CD8-positive, alpha-beta memory T cell (primary cell): ENCODE results near the gene FABP1. TPM values are rescaled to one million over a fixed set of nuclear protein-coding genes. Genes with fewer than 3 reads are reported as not detected.

Experiments
- CTCF ChIA-PET: fragments of 350-600 bp; sonication (Branson Sonifier 250); formaldehyde crosslinking; loops from one replicate; lab custom pipeline; 2021; ENCODE audit warnings: antibody characterized with exemption; lab: Charles Lee
- POLR2A ChIA-PET: fragments of 350-600 bp; sonication (Branson Sonifier 250); formaldehyde crosslinking; loops from one replicate; lab custom pipeline; 2021; ENCODE audit warnings: antibody characterized with exemption; lab: Charles Lee
- DNase-seq, 5 donors: peaks; one replicate each; pipeline versions ENCODE4 v3.0.0 to v3.0.0-alpha.2; 2020 to 2022; ENCODE audit warnings: mixed read lengths in 1 of 5
- H3K27ac ChIP-seq: one replicate; pipeline ENCODE4 v1.7.0; 2013; ENCODE audit warnings: low read depth, mild to moderate bottlenecking, low read length, moderate library complexity
- H3K27me3 ChIP-seq: 2 replicates; pipeline ENCODE4 v1.7.0; 2013; ENCODE audit warnings: low read length, mild to moderate bottlenecking; ENCODE audit not compliant: insufficient read depth, poor library complexity, severe bottlenecking
- H3K36me3 ChIP-seq: 2 replicates; pipeline ENCODE4 v1.7.0; 2013; ENCODE audit warnings: mild to moderate bottlenecking, low read length, moderate library complexity; ENCODE audit not compliant: insufficient read depth
- H3K4me1 ChIP-seq: 2 replicates; pipeline ENCODE4 v1.7.0; 2013; ENCODE audit warnings: mild to moderate bottlenecking, low read length, moderate library complexity; ENCODE audit not compliant: insufficient read depth
- H3K4me3 ChIP-seq: 2 replicates; pipeline ENCODE4 v1.7.0; 2013; ENCODE audit warnings: mild to moderate bottlenecking, low read length
- H3K9me3 ChIP-seq: 2 replicates; pipeline ENCODE4 v1.7.0; 2013; ENCODE audit warnings: mild to moderate bottlenecking, low read length
- H3K27ac Mint-ChIP-seq, 8 donors: one replicate each; pipeline ENCODE4 v1.8.0; 2020 to 2021; ENCODE audit warnings: mixed read lengths in 8 of 8, mild to moderate bottlenecking in 6 of 8, inconsistent platforms in 3 of 8, moderate library complexity in 3 of 8
- H3K27me3 Mint-ChIP-seq, 2 donors: one replicate each; pipeline ENCODE4 v1.8.0; 2020 to 2021; ENCODE audit warnings: mixed read lengths in 2 of 2, mild to moderate bottlenecking in 1 of 2, moderate library complexity in 1 of 2
- H3K36me3 Mint-ChIP-seq, 3 donors: one replicate each; pipeline ENCODE4 v1.8.0; 2020 to 2021; ENCODE audit warnings: mixed read lengths in 3 of 3, inconsistent platforms in 1 of 3, mild to moderate bottlenecking in 1 of 3
- H3K4me1 Mint-ChIP-seq, 3 donors: one replicate each; pipeline ENCODE4 v1.8.0; 2020 to 2021; ENCODE audit warnings: mixed read lengths in 3 of 3, inconsistent platforms in 1 of 3, mild to moderate bottlenecking in 1 of 3
- H3K4me3 Mint-ChIP-seq, 7 donors: one replicate each; pipeline ENCODE4 v1.8.0; 2020 to 2021; ENCODE audit warnings: mixed read lengths in 7 of 7, mild to moderate bottlenecking in 6 of 7, moderate library complexity in 4 of 7, inconsistent platforms in 2 of 7
- H3K9me3 Mint-ChIP-seq, 5 donors: one replicate each; pipeline ENCODE4 v1.8.0; 2020 to 2022; ENCODE audit warnings: mixed read lengths in 5 of 5, mild to moderate bottlenecking in 3 of 5, moderate library complexity in 2 of 5, inconsistent platforms in 1 of 5
- polyA plus RNA-seq: library from polyadenylated mRNA; unstranded; fragments of 300-500 nt; fragmentation: Illumina TruSeq; gene quantifications from one replicate; pipeline ENCODE4 v1.2.3, GENCODE V29; 2021
- total RNA-seq, 2 experiments: library from RNA; stranded (reverse); gene quantifications; one replicate each; pipeline ENCODE4 v1.2.3, GENCODE V29; 2021

FABP1 gene
- total and polyA plus RNA-seq, 3 experiments from 2014 or later: not detected

- Mint-ChIP-seq H3K4me3 (no peak overlapping the region), H3K27ac (no peak overlapping the region), H3K36me3 (no peaks in the 10 kb centered on the region), H3K9me3 (no peaks in the 10 kb centered on the region), H3K27me3 (peaks cover 0 to 5% of the 10 kb centered on the region in 2 donors), H3K4me1 (peaks cover 11 to 15% (median 11%) of the 10 kb centered on the region in 3 donors)
- ChIA-PET POLR2A (no interaction called here), CTCF (no interaction called here)
- Histone ChIP-seq H3K27me3 (no peaks in the 10 kb centered on the region), H3K36me3 (no peaks in the 10 kb centered on the region), H3K9me3 (no peaks in the 10 kb centered on the region), H3K4me1 (peaks cover 15% of the 10 kb centered on the region), H3K4me3 (no peak overlapping the region), H3K27ac (no peak overlapping the region)
- DNase-seq: no peak
Observed at GRCh38 chr2:88091943-88092342, 35.9 kb downstream of the FABP1 start.

GRCh38 chr2:88090446-88091283 is 37.2 kb downstream of the FABP1 start:
- H3K4me1 ChIP-seq: peaks cover 15% of the 10 kb centered on the region
- no peak overlapping the region for H3K27ac ChIP-seq
- Mint-ChIP-seq H3K4me3 (no peak overlapping the region), H3K9me3 (no peaks in the 10 kb centered on the region), H3K27me3 (peaks cover 0 to 5% of the 10 kb centered on the region in 2 donors), H3K36me3 (no peaks in the 10 kb centered on the region), H3K27ac (peak overlapping the region in 4 of 8 donors; percentile 39 to 91 (median 62)), H3K4me1 (peaks cover 11 to 15% (median 11%) of the 10 kb centered on the region in 3 donors)
- peak in 1 of 5 donors; percentile 20 for DNase-seq
- no peak overlapping the region for H3K4me3 ChIP-seq
- ChIA-PET CTCF (interaction anchor here (1.6 kb wide), 1 partner anchor 30 kb away, joined by 4 read pairs; no protein-coding TSS in a partner anchor), POLR2A (no interaction called here)
- H3K27me3 ChIP-seq: no peaks in the 10 kb centered on the region
- H3K9me3 ChIP-seq: no peaks in the 10 kb centered on the region
- no peaks in the 10 kb centered on the region for H3K36me3 ChIP-seq

GRCh38 chr2:88088999-88089398 is 38.9 kb downstream of the FABP1 start:
- Mint-ChIP-seq H3K9me3 (no peaks in the 10 kb centered on the region), H3K4me3 (no peak overlapping the region), H3K27ac (no peak overlapping the region), H3K4me1 (peaks cover 11 to 15% (median 11%) of the 10 kb centered on the region in 3 donors), H3K27me3 (peaks cover 0 to 3% of the 10 kb centered on the region in 2 donors), H3K36me3 (no peaks in the 10 kb centered on the region)
- no peak for DNase-seq
- peaks cover 15% of the 10 kb centered on the region for H3K4me1 ChIP-seq
- no peaks in the 10 kb centered on the region for H3K27me3 ChIP-seq
- ChIA-PET POLR2A (interaction anchor here (0.7 kb wide), 1 partner anchor 12 kb away, joined by 4 read pairs; no protein-coding TSS in a partner anchor), CTCF (interaction anchor here (1.6 kb wide), 1 partner anchor 28 kb away, joined by 4 read pairs; no protein-coding TSS in a partner anchor)
- H3K27ac ChIP-seq: no peak overlapping the region
- H3K4me3 ChIP-seq: no peak overlapping the region
- H3K9me3 ChIP-seq: no peaks in the 10 kb centered on the region
- no peaks in the 10 kb centered on the region for H3K36me3 ChIP-seq

- Histone ChIP-seq H3K27ac (no peak overlapping the region), H3K36me3 (no peaks in the 10 kb centered on the region), H3K9me3 (no peaks in the 10 kb centered on the region), H3K4me3 (no peak overlapping the region), H3K27me3 (no peaks in the 10 kb centered on the region), H3K4me1 (peaks cover 15% of the 10 kb centered on the region)
- POLR2A ChIA-PET: no interaction called here
- no peaks in the 10 kb centered on the region for H3K9me3 Mint-ChIP-seq
- CTCF ChIA-PET: interaction anchor here (0.8 kb wide), 1 partner anchor 26 kb away, joined by 3 read pairs; no protein-coding TSS in a partner anchor
- no peak for DNase-seq
- peaks cover 0 to 6% of the 10 kb centered on the region in 2 donors for H3K27me3 Mint-ChIP-seq
- peaks cover 11 to 15% (median 11%) of the 10 kb centered on the region in 3 donors for H3K4me1 Mint-ChIP-seq
- H3K4me3 Mint-ChIP-seq: no peak overlapping the region
- H3K36me3 Mint-ChIP-seq: no peaks in the 10 kb centered on the region
- H3K27ac Mint-ChIP-seq: no peak overlapping the region
Observed at GRCh38 chr2:88087763-88088162, 40.1 kb downstream of the FABP1 start.

GRCh38 chr2:88087073-88087472 is 40.8 kb downstream of the FABP1 start:
- H3K4me3 Mint-ChIP-seq: no peak overlapping the region
- no peak for DNase-seq
- peaks cover 15% of the 10 kb centered on the region for H3K4me1 ChIP-seq
- H3K9me3 ChIP-seq: no peaks in the 10 kb centered on the region
- no peak overlapping the region for H3K27ac ChIP-seq
- no peaks in the 10 kb centered on the region for H3K27me3 ChIP-seq
- no peak overlapping the region for H3K4me3 ChIP-seq
- H3K9me3 Mint-ChIP-seq: no peaks in the 10 kb centered on the region
- H3K4me1 Mint-ChIP-seq: peaks cover 11 to 15% (median 11%) of the 10 kb centered on the region in 3 donors
- no peaks in the 10 kb centered on the region for H3K36me3 Mint-ChIP-seq
- ChIA-PET POLR2A (no interaction called here), CTCF (interaction anchor here (0.8 kb wide), 1 partner anchor 25 kb away, joined by 3 read pairs; no protein-coding TSS in a partner anchor)
- H3K36me3 ChIP-seq: no peaks in the 10 kb centered on the region
- H3K27ac Mint-ChIP-seq: no peak overlapping the region
- peaks cover 0 to 7% of the 10 kb centered on the region in 2 donors for H3K27me3 Mint-ChIP-seq

- no peaks in the 10 kb centered on the region for H3K9me3 ChIP-seq
- no peaks in the 10 kb centered on the region for H3K36me3 Mint-ChIP-seq
- H3K27ac ChIP-seq: no peak overlapping the region
- no peaks in the 10 kb centered on the region for H3K27me3 ChIP-seq
- POLR2A ChIA-PET: no interaction called here
- DNase-seq: no peak
- no peak overlapping the region for H3K4me3 ChIP-seq
- peaks cover 11 to 15% (median 11%) of the 10 kb centered on the region in 3 donors for H3K4me1 Mint-ChIP-seq
- H3K9me3 Mint-ChIP-seq: no peaks in the 10 kb centered on the region
- H3K4me3 Mint-ChIP-seq: no peak overlapping the region
- H3K27ac Mint-ChIP-seq: no peak overlapping the region
- peaks cover 0 to 11% of the 10 kb centered on the region in 2 donors for H3K27me3 Mint-ChIP-seq
- H3K4me1 ChIP-seq: peaks cover 15% of the 10 kb centered on the region
- no peaks in the 10 kb centered on the region for H3K36me3 ChIP-seq
- CTCF ChIA-PET: no interaction called here
Observed at GRCh38 chr2:88086401-88086800, 41.5 kb downstream of the FABP1 start.

GRCh38 chr2:88085602-88086001 is 42.3 kb downstream of the FABP1 start:
- H3K27me3 Mint-ChIP-seq: peaks cover 0 to 11% of the 10 kb centered on the region in 2 donors
- H3K4me1 Mint-ChIP-seq: peaks cover 5 to 8% (median 7%) of the 10 kb centered on the region in 3 donors
- Histone ChIP-seq H3K36me3 (no peaks in the 10 kb centered on the region), H3K27me3 (no peaks in the 10 kb centered on the region), H3K27ac (no peak overlapping the region), H3K4me1 (peaks cover 8% of the 10 kb centered on the region), H3K4me3 (no peak overlapping the region), H3K9me3 (no peaks in the 10 kb centered on the region)
- ChIA-PET CTCF (no interaction called here), POLR2A (no interaction called here)
- H3K4me3 Mint-ChIP-seq: no peak overlapping the region
- peak overlapping the region in 1 of 8 donors; percentile 48 for H3K27ac Mint-ChIP-seq
- no peaks in the 10 kb centered on the region for H3K36me3 Mint-ChIP-seq
- DNase-seq: no peak
- H3K9me3 Mint-ChIP-seq: no peaks in the 10 kb centered on the region

DNA sequence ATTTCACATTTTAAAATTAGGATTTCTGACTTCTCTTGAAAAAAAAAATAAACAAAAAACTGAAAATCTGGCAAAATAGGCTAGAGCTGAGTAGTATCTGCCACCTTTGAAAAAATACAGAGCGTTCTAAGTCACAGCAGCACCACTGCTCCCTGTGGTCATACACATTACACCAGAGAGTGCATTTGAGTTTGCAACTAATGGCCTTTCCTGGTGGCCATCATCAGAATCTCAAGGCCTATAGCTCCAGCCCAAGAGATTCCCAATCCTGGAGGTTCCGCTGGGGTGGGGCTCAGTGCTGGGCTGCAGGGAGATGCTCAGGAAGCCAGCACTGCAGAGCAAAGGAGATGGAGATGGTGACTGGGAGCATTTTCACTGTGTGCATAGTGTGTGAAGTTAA is 42.8 kb downstream of the FABP1 start:
- no peak for DNase-seq
- no peak overlapping the region for H3K4me3 Mint-ChIP-seq
- H3K4me1 Mint-ChIP-seq: peaks cover under 1 to 4% (median 3%) of the 10 kb centered on the region in 3 donors
- no peaks in the 10 kb centered on the region for H3K9me3 Mint-ChIP-seq
- peaks cover 3% of the 10 kb centered on the region for H3K4me1 ChIP-seq
- POLR2A ChIA-PET: no interaction called here
- H3K27ac ChIP-seq: no peak overlapping the region
- CTCF ChIA-PET: no interaction called here
- H3K4me3 ChIP-seq: no peak overlapping the region
- H3K27ac Mint-ChIP-seq: no peak overlapping the region
- H3K9me3 ChIP-seq: no peaks in the 10 kb centered on the region
- peaks cover 0 to 11% of the 10 kb centered on the region in 2 donors for H3K27me3 Mint-ChIP-seq
- H3K36me3 ChIP-seq: no peaks in the 10 kb centered on the region
- H3K36me3 Mint-ChIP-seq: no peaks in the 10 kb centered on the region
- H3K27me3 ChIP-seq: no peaks in the 10 kb centered on the region
